Activated naive CD4-positive, alpha-beta T cell treated with anti-CD3 and anti-CD28 coated beads, Interleukin-2, amount 50 U/mL, for 24 hours (primary cell): Measurements from ENCODE around the gene POLA1.

ENCODE experiments used
- H3K27ac Mint-ChIP-seq: one replicate; pipeline ENCODE4 v1.8.0; 2021; ENCODE audit warnings: mild to moderate bottlenecking, mixed read lengths
- H3K27me3 Mint-ChIP-seq: one replicate; pipeline ENCODE4 v1.8.0; 2021; ENCODE audit warnings: mixed read lengths
- H3K36me3 Mint-ChIP-seq: one replicate; pipeline ENCODE4 v1.8.0; 2021; ENCODE audit warnings: mixed read lengths
- H3K4me1 Mint-ChIP-seq: one replicate; pipeline ENCODE4 v1.8.0; 2021; ENCODE audit warnings: mixed read lengths
- H3K4me3 Mint-ChIP-seq: one replicate; pipeline ENCODE4 v1.8.0; 2021; ENCODE audit warnings: mild to moderate bottlenecking, mixed read lengths
- H3K9me3 Mint-ChIP-seq: one replicate; pipeline ENCODE4 v1.8.0; 2021; ENCODE audit warnings: mixed read lengths

POLA1 gene

DNA sequence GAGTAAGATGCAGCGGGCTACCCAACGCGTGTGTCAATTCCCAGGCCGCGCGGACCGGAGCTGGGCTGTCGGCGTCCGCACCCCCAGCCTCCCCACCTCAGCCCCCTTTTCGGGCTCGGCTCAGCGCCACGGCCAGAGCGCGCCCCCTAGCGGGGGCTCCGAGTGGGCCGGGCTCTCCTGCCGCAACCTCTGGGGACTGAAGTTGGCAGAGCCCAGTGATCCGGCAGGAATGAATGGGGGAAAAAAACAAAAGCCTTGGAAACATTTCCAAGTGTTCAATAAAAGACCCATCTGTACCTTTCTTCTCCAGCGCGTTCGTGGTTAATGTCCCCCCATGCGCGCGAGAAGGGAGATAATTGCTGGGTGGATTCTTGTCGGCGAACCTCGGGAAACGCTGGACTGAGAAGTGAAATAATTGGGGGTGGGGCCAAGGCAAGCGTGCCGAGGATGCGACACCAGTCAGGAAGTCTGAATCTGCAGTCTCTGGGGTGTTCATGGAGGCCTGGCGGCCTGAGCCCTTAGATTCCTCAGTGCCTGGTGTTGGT, 327.3 kb downstream of the POLA1 start:
- H3K4me1 Mint-ChIP-seq, result peaks cover 24% of the 10 kb centered on the region
- H3K27ac Mint-ChIP-seq, result no peak overlapping the region
- peak overlapping the region; percentile 39 for H3K4me3 Mint-ChIP-seq
- no peaks in the 10 kb centered on the region for H3K9me3 Mint-ChIP-seq
- peaks cover 36% of the 10 kb centered on the region for H3K27me3 Mint-ChIP-seq
- no peaks in the 10 kb centered on the region for H3K36me3 Mint-ChIP-seq

DNA sequence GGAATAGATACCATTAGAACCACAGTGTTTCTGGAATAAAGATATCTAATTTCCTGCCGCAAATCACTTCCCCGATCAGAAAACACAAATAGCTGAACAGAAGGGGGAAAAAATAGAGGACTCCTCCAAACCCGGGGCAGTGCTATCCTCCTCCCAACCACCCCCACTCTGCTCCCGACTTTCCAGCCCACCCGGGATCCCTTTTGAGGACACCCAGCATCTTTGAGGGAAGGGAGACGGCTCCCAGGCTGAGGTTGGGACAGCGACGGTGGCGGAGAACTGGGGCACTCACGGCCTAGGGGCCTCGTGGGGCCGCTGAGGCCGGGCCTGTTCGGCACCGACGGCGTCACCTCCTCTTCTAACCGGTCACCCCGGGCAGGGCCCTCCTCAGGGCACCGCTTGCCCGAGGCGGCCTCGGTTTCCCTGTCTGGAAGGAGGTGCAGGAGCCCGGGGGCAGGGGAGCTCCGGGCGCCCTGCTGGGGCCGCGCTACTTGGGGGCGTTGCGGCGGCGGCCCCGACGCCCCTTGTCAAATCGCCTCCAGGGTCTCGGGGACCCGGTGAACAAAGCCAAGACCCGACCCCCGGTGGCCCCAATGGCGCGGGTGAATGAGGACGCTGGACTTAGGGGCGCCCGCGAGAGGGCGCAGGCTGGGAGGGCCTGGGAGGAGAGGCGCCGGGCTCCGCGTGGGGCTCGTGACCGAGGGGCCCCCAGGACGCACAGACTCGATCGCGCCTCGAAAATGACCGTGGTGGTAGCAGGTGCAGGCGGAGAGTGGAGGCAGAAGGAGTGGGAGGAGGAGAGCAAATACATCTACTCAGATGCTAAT, 329.0 kb downstream of the POLA1 start:
- no peaks in the 10 kb centered on the region for H3K9me3 Mint-ChIP-seq
- peaks cover 29% of the 10 kb centered on the region for H3K27me3 Mint-ChIP-seq
- peaks cover 17% of the 10 kb centered on the region for H3K4me1 Mint-ChIP-seq
- no peak overlapping the region for H3K27ac Mint-ChIP-seq
- no peaks in the 10 kb centered on the region for H3K36me3 Mint-ChIP-seq
- H3K4me3 Mint-ChIP-seq, result peak overlapping the region; percentile 17

DNA sequence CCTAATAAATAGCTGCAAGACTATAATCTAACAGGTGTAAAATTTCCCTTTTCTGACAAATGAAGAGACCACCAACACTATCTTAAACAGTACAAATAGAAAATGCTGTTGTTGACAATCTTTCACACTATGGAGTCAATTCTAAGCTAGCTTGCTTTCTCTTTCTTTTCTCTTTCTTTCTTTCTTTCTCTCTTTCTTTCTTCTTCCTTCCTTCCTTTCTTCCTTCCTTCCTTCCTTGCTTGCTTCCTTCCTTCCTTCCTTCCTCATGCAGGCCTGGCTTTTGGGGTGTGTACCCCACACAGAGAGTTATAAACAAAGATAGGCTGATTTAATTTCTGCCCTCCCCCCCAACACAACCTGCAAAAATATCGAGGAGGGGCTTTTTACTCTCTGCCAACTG, 330.2 kb downstream of the POLA1 start:
- H3K4me3 Mint-ChIP-seq, result no peak overlapping the region
- no peaks in the 10 kb centered on the region for H3K9me3 Mint-ChIP-seq
- no peaks in the 10 kb centered on the region for H3K36me3 Mint-ChIP-seq
- peaks cover 28% of the 10 kb centered on the region for H3K27me3 Mint-ChIP-seq
- H3K27ac Mint-ChIP-seq, result no peak overlapping the region
- H3K4me1 Mint-ChIP-seq, result peaks cover 16% of the 10 kb centered on the region

DNA sequence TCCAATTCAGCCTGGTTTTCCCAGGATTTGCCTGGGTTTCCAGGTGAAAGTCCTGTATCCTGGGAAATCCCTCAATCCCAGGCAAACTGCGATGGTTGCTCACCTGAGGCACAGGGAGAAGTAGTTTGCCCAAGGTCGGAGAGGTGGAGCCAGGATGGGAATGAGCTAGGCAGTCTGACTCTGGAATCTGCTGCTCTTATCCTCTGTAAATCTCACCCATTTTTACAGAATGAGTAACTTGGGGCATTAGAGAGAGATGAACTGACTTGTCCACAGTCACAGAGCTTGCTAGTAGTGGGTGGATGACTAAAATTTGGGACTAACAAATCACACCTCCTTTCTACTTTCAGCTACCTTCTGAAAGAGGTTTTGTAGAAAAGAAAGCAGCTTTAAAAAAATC, 331.9 kb downstream of the POLA1 start:
- H3K4me3 Mint-ChIP-seq, result no peak overlapping the region
- H3K4me1 Mint-ChIP-seq, result peaks cover 13% of the 10 kb centered on the region
- peaks cover 25% of the 10 kb centered on the region for H3K27me3 Mint-ChIP-seq

DNA sequence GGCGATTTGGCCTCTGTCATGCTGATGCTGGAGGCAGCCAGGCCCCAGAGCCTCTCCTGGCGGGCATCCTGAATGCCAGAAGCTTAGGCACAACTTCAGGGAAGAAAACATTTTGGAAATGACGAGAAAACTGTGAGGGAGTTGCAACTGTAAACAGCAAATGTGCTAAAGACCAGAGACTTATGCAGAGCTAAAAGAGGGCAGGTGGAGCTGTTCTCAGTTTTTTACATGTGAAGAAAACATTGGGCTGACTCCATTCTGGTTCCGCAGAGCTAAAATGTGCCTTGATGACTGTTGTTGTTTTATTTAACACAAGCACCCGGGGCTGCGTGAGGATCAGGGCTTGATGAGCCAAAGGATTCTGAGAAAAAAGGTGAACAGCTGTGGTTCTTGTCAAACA, 332.9 kb downstream of the POLA1 start:
- Mint-ChIP-seq H3K27me3 (peaks cover 20% of the 10 kb centered on the region), H3K36me3 (no peaks in the 10 kb centered on the region), H3K27ac (no peak overlapping the region), H3K4me3 (no peak overlapping the region), H3K9me3 (no peaks in the 10 kb centered on the region), H3K4me1 (peaks cover 8% of the 10 kb centered on the region)

More for the DNA sequence above, 331.9 kb downstream of the POLA1 start:
- Mint-ChIP-seq H3K9me3 (no peaks in the 10 kb centered on the region), H3K27ac (no peak overlapping the region), H3K36me3 (no peaks in the 10 kb centered on the region)

DNA sequence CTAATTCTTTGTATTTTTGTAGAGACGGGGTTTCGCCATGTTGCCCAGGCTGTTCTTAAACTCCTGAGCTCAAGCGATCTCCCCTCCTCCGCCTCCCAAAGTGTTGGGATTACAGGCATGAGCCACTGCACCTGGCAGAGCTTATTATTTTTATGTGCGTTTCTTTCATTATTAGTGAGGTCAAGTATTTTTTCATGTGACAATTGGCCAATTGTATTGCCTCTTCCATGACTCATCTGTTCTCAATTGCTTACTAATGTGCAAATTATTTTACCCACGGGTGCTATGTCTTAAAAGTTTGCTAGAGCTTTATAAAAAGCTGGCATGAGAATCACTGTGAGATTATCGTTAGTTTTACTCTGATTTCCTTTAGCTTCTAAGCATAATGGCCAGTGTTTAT, 335.0 kb downstream of the POLA1 start:
- no peak overlapping the region for H3K4me3 Mint-ChIP-seq
- H3K27ac Mint-ChIP-seq, result no peak overlapping the region
- H3K27me3 Mint-ChIP-seq, result peaks cover 11% of the 10 kb centered on the region

GRCh38 chrX:25029288-25029825, 335.6 kb downstream of the POLA1 start:
- H3K4me1 Mint-ChIP-seq, result no peaks in the 10 kb centered on the region
- H3K27me3 Mint-ChIP-seq, result peaks cover 9% of the 10 kb centered on the region
- no peak overlapping the region for H3K27ac Mint-ChIP-seq
- H3K4me3 Mint-ChIP-seq, result no peak overlapping the region
- H3K36me3 Mint-ChIP-seq, result no peaks in the 10 kb centered on the region
- H3K9me3 Mint-ChIP-seq, result no peaks in the 10 kb centered on the region

More for the DNA sequence above, 335.0 kb downstream of the POLA1 start:
- Mint-ChIP-seq H3K9me3 (no peaks in the 10 kb centered on the region), H3K4me1 (no peaks in the 10 kb centered on the region), H3K36me3 (no peaks in the 10 kb centered on the region)

GRCh38 chrX:25034889-25035288, 341.2 kb downstream of the POLA1 start:
- Mint-ChIP-seq H3K27ac (no peak overlapping the region), H3K27me3 (no peaks in the 10 kb centered on the region), H3K4me1 (no peaks in the 10 kb centered on the region), H3K4me3 (no peak overlapping the region), H3K36me3 (no peaks in the 10 kb centered on the region), H3K9me3 (no peaks in the 10 kb centered on the region)

GRCh38 chrX:25039036-25039435, 345.3 kb downstream of the POLA1 start:
- Mint-ChIP-seq H3K27me3 (no peaks in the 10 kb centered on the region), H3K36me3 (no peaks in the 10 kb centered on the region), H3K4me3 (no peak overlapping the region), H3K27ac (no peak overlapping the region), H3K9me3 (no peaks in the 10 kb centered on the region), H3K4me1 (no peaks in the 10 kb centered on the region)

DNA sequence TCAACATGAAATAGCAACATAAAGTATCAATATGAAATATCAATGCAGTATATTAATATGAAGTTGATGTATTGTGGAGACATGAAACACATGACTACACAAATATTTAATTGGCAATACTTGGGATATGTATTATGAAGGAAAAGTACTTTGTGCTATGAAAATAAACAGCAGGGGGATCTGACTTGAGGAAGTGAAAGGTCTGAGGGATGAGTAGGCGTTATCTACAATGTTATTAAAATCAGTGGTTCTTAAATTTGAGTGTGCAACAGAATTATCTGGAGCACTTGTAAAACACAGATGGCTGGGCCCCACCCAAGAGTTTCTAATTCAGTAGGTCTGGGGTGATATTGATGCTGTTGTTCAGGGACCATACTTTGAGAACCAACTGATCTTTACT, 349.5 kb downstream of the POLA1 start:
- Mint-ChIP-seq H3K27me3 (no peaks in the 10 kb centered on the region), H3K27ac (no peak overlapping the region), H3K36me3 (no peaks in the 10 kb centered on the region), H3K4me3 (no peak overlapping the region), H3K9me3 (no peaks in the 10 kb centered on the region), H3K4me1 (no peaks in the 10 kb centered on the region)
